ENCODE data around the gene FARSB. TPM values are rescaled to one million over a fixed set of nuclear protein-coding genes. Genes with fewer than 3 reads are reported as not detected.

FARSB gene
- total and polyA plus RNA-seq, 2 experiments from 2014 or later = 16.8 to 40.3 TPM

DNA sequence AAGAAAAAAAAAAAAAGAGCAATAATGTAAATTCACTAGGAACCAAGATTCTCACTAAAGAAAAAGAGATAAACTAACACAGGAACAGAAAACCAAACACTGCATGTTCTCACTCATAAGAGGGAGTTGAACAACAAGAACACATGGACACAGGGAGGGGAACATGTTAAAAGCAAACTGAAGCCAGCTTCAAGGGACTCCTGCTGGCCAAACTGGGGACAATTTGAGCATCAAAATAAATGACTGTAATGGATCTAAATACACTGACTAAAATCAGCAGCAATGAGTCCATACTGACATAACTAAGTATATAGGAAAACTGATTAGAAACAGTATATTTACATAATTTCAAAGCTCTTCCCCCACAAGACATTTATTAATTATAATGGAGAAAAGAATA, 73.0 kb downstream of the FARSB start:
- peak; percentile 6 for DNase-seq

DNA sequence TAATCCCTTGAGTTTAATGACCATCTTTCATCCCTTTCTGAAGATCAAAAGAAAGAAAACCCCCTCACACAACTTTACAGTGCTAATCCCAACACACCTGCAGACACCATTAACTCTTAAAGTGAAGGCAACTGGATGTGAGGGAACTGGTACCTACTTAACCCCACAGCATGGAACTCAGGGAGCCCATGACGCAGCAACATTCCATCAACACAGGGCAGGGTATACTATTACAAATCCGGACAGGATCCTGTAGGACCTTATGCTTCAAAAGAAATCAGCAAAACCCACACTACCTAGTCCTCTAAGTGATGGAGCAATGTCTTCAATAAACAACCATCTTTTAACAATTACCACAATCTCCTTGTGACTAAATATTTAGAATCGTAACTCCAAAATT, 78.6 kb downstream of the FARSB start:
- 83 to 88% methylated on average over 3 of the region's 3 CpGs for WGBS, 2 experiments (ENCODE audit: low coverage in 1 of 2, low lambda C conversion rate in 2 of 2, missing lambda C conversion rate in 2 of 2)
- Histone ChIP-seq H3K4me1 (ENCODE audit: insufficient read depth) (peaks cover 15% of the 10 kb centered on the region), H3K4me3 (no peak overlapping the region), H3K27ac (no peak overlapping the region), H3K27me3 (replicated peaks; ENCODE audit: insufficient read depth) (no peaks in the 10 kb centered on the region), H2AFZ (no peak overlapping the region), H3K4me2 (ENCODE audit: unreplicated experiment) (no peak overlapping the region), H3K79me2 (ENCODE audit: insufficient read depth) (peaks cover 34% of the 10 kb centered on the region), H3K9ac (no peak overlapping the region), H4K20me1 (ENCODE audit: insufficient read depth) (no peaks in the 10 kb centered on the region), H3F3A (ENCODE audit: insufficient read depth) (peaks cover 16% of the 10 kb centered on the region), H3K36me3 (ENCODE audit: low read depth) (no peaks in the 10 kb centered on the region), H3K9me3 (ENCODE audit: low read depth) (no peaks in the 10 kb centered on the region), H3K9me2 (ENCODE audit: insufficient read depth) (no peaks in the 10 kb centered on the region)
- no peak for TF ChIP-seq EZH2 (IDR thresholded peaks at IDR 0.05; ENCODE audit: insufficient read depth, poor library complexity, severe bottlenecking)
- TF ChIP-seq EZH2phosphoT487 (IDR thresholded peaks at IDR 0.05; ENCODE audit: insufficient read depth, low read depth) = no peak
- in situ Hi-C loops (cut with MboI) = no loop called here
- DNase-seq = no peak

More for the DNA sequence above, 73.0 kb downstream of the FARSB start:
- Histone ChIP-seq H3K4me1 (ENCODE audit: insufficient read depth) (0 out of 2 replicates have a peak, but pooled peaks cover under 1% of the 10 kb centered on the region), H2AFZ (no peak overlapping the region), H3K4me2 (ENCODE audit: unreplicated experiment) (no peak overlapping the region), H3K27ac (no peak overlapping the region), H3K79me2 (ENCODE audit: insufficient read depth) (peaks cover 41% of the 10 kb centered on the region), H3K9me2 (ENCODE audit: insufficient read depth) (no peaks in the 10 kb centered on the region), H3K36me3 (ENCODE audit: low read depth) (no peaks in the 10 kb centered on the region; the same call in 1 of the 2 replicates), H3F3A (ENCODE audit: insufficient read depth) (no peaks in the 10 kb centered on the region), H3K27me3 (replicated peaks; ENCODE audit: insufficient read depth) (no peaks in the 10 kb centered on the region), H3K9ac (no peak overlapping the region), H3K9me3 (ENCODE audit: low read depth) (no peaks in the 10 kb centered on the region), H3K4me3 (no peak overlapping the region), H4K20me1 (ENCODE audit: insufficient read depth) (no peaks in the 10 kb centered on the region)
- TF ChIP-seq EZH2 (IDR thresholded peaks at IDR 0.05; ENCODE audit: insufficient read depth, poor library complexity, severe bottlenecking) = no peak
- no peak for TF ChIP-seq EZH2phosphoT487 (IDR thresholded peaks at IDR 0.05; ENCODE audit: insufficient read depth, low read depth)
- in situ Hi-C loops (cut with MboI) = no loop called here

DNA sequence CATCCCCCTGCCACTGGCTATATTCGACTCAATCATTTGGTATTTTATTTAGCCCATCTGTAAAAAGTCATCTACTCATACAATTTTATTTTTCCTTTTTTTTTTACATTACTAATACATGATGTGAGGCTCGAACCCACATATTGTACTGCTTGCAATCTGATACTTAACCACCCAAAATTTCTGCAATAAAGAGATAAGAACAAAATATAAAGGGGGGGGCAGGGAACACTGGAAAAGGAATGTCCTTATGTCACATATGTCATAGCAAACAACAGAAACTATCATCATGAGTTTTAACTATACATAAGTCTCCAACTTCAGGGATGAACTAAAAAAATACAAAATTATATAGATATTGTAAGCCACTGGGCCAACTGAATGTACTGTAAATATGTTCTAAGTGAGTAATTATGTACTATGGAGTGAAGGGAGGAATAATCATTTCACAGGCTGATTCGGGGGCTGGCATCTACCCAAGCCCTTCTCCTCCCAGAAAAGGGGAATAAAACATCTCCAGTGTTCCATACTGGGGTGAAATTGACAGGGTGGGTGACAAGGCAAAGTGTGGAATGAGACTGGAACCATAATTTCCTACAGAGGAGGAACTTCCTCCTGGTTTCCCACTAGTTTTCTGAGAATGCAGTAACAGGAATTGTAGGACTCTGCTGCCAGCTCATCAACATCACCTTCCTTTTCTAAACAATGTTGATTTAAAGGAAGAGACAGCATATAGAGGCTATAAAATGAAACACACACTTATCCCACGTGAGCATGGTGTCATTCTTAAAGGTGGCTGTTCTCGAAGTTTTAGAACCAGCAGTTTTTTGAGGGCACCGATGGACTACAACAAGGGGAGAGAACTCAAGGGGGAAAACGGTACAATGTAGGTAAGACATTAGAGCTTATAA, 79.5 kb downstream of the FARSB start:
- H3K27ac ChIP-seq = no peak overlapping the region
- peaks cover 15% of the 10 kb centered on the region for H3K4me1 ChIP-seq (ENCODE audit: insufficient read depth)
- TF ChIP-seq EZH2 (IDR thresholded peaks at IDR 0.05; ENCODE audit: insufficient read depth, poor library complexity, severe bottlenecking) (no peak), EZH2phosphoT487 (IDR thresholded peaks at IDR 0.05; ENCODE audit: insufficient read depth, low read depth) (no peak)
- no peak for DNase-seq
- H3K4me3 ChIP-seq = no peak overlapping the region
- no peaks in the 10 kb centered on the region for H3K9me3 ChIP-seq (ENCODE audit: low read depth)
- in situ Hi-C loops (cut with MboI) = no loop called here
- H3K9ac ChIP-seq = no peak overlapping the region
- no peaks in the 10 kb centered on the region for H3K27me3 ChIP-seq (replicated peaks; ENCODE audit: insufficient read depth)
- H3K9me2 ChIP-seq (ENCODE audit: insufficient read depth) = no peaks in the 10 kb centered on the region
- peaks cover 16% of the 10 kb centered on the region for H3F3A ChIP-seq (ENCODE audit: insufficient read depth)
- peaks cover 33% of the 10 kb centered on the region; the same call in 1 of the 2 replicates for H3K79me2 ChIP-seq (ENCODE audit: insufficient read depth)
- no peaks in the 10 kb centered on the region for H4K20me1 ChIP-seq (ENCODE audit: insufficient read depth)
- H3K4me2 ChIP-seq (ENCODE audit: unreplicated experiment) = no peak overlapping the region
- no peak overlapping the region for H2AFZ ChIP-seq
- H3K36me3 ChIP-seq (ENCODE audit: low read depth) = peaks cover 3% of the 10 kb centered on the region
- 93 to 96% methylated on average over 7 of the region's 7 CpGs for WGBS, 2 experiments (ENCODE audit: low coverage in 1 of 2, low lambda C conversion rate in 2 of 2, missing lambda C conversion rate in 2 of 2)

DNA sequence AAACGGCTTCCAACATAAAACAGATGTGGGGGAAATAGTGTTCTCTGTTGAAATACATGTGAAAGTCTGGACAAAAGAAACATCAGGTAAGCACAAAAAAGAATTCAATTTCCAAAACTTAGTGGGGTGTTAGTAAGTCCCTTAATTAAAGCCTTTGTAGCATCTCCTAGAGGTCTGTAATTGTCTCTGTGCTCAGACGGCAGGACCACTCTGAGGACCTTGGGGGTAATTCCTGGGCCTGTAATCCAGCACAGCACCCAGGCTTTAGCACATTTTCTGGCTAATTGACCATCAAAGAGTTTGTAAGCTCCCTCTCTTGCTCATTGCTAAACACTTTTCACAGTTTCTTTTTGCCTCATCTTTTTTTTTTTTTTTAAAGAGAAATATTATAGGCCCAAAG, 80.3 kb downstream of the FARSB start:
- Histone ChIP-seq H3K27ac (no peak overlapping the region), H3F3A (ENCODE audit: insufficient read depth) (peaks cover 21% of the 10 kb centered on the region), H3K4me2 (ENCODE audit: unreplicated experiment) (no peak overlapping the region), H3K4me3 (no peak overlapping the region), H2AFZ (no peak overlapping the region), H3K9ac (no peak overlapping the region), H4K20me1 (ENCODE audit: insufficient read depth) (no peaks in the 10 kb centered on the region), H3K36me3 (ENCODE audit: low read depth) (peaks cover 7% of the 10 kb centered on the region), H3K9me3 (ENCODE audit: low read depth) (no peaks in the 10 kb centered on the region), H3K4me1 (ENCODE audit: insufficient read depth) (peaks cover 15% of the 10 kb centered on the region), H3K9me2 (ENCODE audit: insufficient read depth) (no peaks in the 10 kb centered on the region), H3K27me3 (replicated peaks; ENCODE audit: insufficient read depth) (no peaks in the 10 kb centered on the region), H3K79me2 (ENCODE audit: insufficient read depth) (peaks cover 25% of the 10 kb centered on the region; the same call in 1 of the 2 replicates)
- no peak for TF ChIP-seq EZH2 (IDR thresholded peaks at IDR 0.05; ENCODE audit: insufficient read depth, poor library complexity, severe bottlenecking)
- TF ChIP-seq EZH2phosphoT487 (IDR thresholded peaks at IDR 0.05; ENCODE audit: insufficient read depth, low read depth) = no peak
- 96 to 100% methylated on average over 2 of the region's 2 CpGs for WGBS, 2 experiments (ENCODE audit: low coverage in 1 of 2, low lambda C conversion rate in 2 of 2, missing lambda C conversion rate in 2 of 2)
- no peak for DNase-seq
- in situ Hi-C loops (cut with MboI) = no loop called here
